Measurements from ENCODE around the gene REEP5. TPM values are rescaled to one million over a fixed set of nuclear protein-coding genes. Genes with fewer than 3 reads are reported as not detected.
A peak's percentile ranks its signal among the peaks of the same experiment; 100 is the strongest.

The REEP5 gene
- total and polyA plus RNA-seq, 2 of the 13 experiments (the other 11 are each of a cell fraction or from before 2014, with no cell fraction given) = 49.4 to 239 TPM

- TF ChIP-seq FOXM1 (CRISPR knock-in tag; IDR thresholded peaks at IDR 0.05) = no peak
- TF ChIP-seq SMAD3 (CRISPR knock-in tag; IDR thresholded peaks at IDR 0.05) = no peak
- TF ChIP-seq, protein P1, sequence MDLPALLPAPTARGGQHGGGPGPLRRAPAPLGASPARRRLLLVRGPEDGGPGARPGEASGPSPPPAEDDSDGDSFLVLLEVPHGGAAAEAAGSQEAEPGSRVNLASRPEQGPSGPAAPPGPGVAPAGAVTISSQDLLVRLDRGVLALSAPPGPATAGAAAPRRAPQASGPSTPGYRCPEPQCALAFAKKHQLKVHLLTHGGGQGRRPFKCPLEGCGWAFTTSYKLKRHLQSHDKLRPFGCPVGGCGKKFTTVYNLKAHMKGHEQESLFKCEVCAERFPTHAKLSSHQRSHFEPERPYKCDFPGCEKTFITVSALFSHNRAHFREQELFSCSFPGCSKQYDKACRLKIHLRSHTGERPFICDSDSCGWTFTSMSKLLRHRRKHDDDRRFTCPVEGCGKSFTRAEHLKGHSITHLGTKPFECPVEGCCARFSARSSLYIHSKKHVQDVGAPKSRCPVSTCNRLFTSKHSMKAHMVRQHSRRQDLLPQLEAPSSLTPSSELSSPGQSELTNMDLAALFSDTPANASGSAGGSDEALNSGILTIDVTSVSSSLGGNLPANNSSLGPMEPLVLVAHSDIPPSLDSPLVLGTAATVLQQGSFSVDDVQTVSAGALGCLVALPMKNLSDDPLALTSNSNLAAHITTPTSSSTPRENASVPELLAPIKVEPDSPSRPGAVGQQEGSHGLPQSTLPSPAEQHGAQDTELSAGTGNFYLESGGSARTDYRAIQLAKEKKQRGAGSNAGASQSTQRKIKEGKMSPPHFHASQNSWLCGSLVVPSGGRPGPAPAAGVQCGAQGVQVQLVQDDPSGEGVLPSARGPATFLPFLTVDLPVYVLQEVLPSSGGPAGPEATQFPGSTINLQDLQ (CRISPR knock-in tag; IDR thresholded peaks at IDR 0.05) = peak; percentile 38; the same call in 1 of the 2 replicates
- TF ChIP-seq NFIC (IDR thresholded peaks at IDR 0.05; ENCODE audit: low read length) = no peak
- 0 out of 2 replicates have a peak, but pooled peaks have one; percentile 30 for TF ChIP-seq ZSCAN9 (CRISPR knock-in tag; IDR thresholded peaks at IDR 0.05; ENCODE audit: borderline replicate concordance)
- no peak for TF ChIP-seq ZNF512B (CRISPR knock-in tag; IDR thresholded peaks at IDR 0.05; ENCODE audit: borderline replicate concordance)
- peak; percentile 71 for TF ChIP-seq ZMAT3 (CRISPR knock-in tag; conservative IDR thresholded peaks at IDR 0.05)
- TF ChIP-seq, protein P2, sequence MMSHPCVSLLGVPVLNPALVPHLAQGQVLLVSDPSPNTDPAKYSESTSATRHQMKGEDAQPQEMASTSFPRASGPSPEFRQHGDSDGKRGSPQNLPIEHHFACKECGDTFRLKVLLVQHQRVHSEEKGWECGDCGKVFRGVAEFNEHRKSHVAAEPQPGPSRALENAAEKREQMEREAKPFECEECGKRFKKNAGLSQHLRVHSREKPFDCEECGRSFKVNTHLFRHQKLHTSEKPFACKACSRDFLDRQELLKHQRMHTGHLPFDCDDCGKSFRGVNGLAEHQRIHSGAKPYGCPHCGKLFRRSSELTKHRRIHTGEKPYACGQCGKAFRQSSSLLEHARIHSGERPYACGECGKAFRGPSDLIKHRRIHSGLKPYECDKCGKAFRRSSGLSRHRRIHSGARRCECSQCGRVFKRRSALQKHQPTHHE (CRISPR knock-in tag; IDR thresholded peaks at IDR 0.05; ENCODE audit: borderline replicate concordance) = no peak
- no peak for TF ChIP-seq ELF1 (CRISPR knock-in tag; IDR thresholded peaks at IDR 0.05)
- TF ChIP-seq ZNF724P (CRISPR knock-in tag; IDR thresholded peaks at IDR 0.05; ENCODE audit: borderline replicate concordance) = peak; percentile 90; the same call in 1 of the 2 replicates
- no peak for TF ChIP-seq SIX1 (CRISPR knock-in tag; IDR thresholded peaks at IDR 0.05; ENCODE audit: borderline replicate concordance)
- TF ChIP-seq ARNT2 (CRISPR knock-in tag; IDR thresholded peaks at IDR 0.05; ENCODE audit: low read depth) = peak; percentile 90
- TF ChIP-seq BCL6 (CRISPR knock-in tag; IDR thresholded peaks at IDR 0.05) = peak; percentile 25; the same call in 1 of the 2 replicates
- peak; percentile 20; the same call in 1 of the 3 replicates for TF ChIP-seq MXI1 (IDR thresholded peaks at IDR 0.05; ENCODE audit: borderline replicate concordance, low read depth, low read length)
- no peak for TF ChIP-seq ZFP36L1 (CRISPR knock-in tag; IDR thresholded peaks at IDR 0.05)
- TF ChIP-seq ZFP36 (IDR thresholded peaks at IDR 0.05; ENCODE audit: borderline replicate concordance, low read depth, low read length, partially characterized antibody) = no peak
- TF ChIP-seq, protein P3, sequence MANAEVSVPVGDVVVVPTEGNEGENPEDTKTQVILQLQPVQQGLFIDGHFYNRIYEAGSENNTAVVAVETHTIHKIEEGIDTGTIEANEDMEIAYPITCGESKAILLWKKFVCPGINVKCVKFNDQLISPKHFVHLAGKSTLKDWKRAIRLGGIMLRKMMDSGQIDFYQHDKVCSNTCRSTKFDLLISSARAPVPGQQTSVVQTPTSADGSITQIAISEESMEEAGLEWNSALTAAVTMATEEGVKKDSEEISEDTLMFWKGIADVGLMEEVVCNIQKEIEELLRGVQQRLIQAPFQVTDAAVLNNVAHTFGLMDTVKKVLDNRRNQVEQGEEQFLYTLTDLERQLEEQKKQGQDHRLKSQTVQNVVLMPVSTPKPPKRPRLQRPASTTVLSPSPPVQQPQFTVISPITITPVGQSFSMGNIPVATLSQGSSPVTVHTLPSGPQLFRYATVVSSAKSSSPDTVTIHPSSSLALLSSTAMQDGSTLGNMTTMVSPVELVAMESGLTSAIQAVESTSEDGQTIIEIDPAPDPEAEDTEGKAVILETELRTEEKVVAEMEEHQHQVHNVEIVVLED (CRISPR knock-in tag; IDR thresholded peaks at IDR 0.05; ENCODE audit: borderline replicate concordance) = peak; percentile 41; the same call in 1 of the 2 replicates
- no peak; the same call in 1 of the 2 replicates for TF ChIP-seq ARID2 (CRISPR knock-in tag; IDR thresholded peaks at IDR 0.05; ENCODE audit: borderline replicate concordance)
- TF ChIP-seq SIN3A (IDR thresholded peaks at IDR 0.05; ENCODE audit: borderline replicate concordance, low read depth, low read length) = peak; percentile 56; the same call in 1 of the 2 replicates
- TF ChIP-seq ESRRA (CRISPR knock-in tag; IDR thresholded peaks at IDR 0.05; ENCODE audit: low read depth) = 0 out of 2 replicates have a peak, but pooled peaks have one; percentile 35
These were observed at the start of gene REEP5 (continued) for GRCh38 chr5:112921833-112922817.
